Duodenal mucosa (tissue), 2 donors: Measurements from ENCODE around the gene EIF2B5.

Experiments
- H3K27ac ChIP-seq: one replicate; pipeline ENCODE4 v1.7.0; 2013; ENCODE audit warnings: low read depth, low read length
- H3K27me3 ChIP-seq, 2 donors: one replicate each; pipeline ENCODE4 v1.7.0; 2013; ENCODE audit warnings: low read length in 2 of 2, control low read depth in 1 of 2; ENCODE audit not compliant: insufficient read depth in 2 of 2, control insufficient read depth in 1 of 2
- H3K36me3 ChIP-seq, 2 donors: one replicate each; pipeline ENCODE4 v1.7.0; 2013; ENCODE audit warnings: low read length in 2 of 2, control low read depth in 1 of 2; ENCODE audit not compliant: insufficient read depth in 2 of 2, control insufficient read depth in 1 of 2
- H3K4me1 ChIP-seq, 2 donors: one replicate each; pipeline ENCODE4 v1.7.0; 2013; ENCODE audit warnings: low read length in 2 of 2, control low read depth in 1 of 2; ENCODE audit not compliant: insufficient read depth in 2 of 2, control insufficient read depth in 1 of 2
- H3K4me3 ChIP-seq, 2 donors: one replicate each; pipeline ENCODE4 v1.7.0; 2013; ENCODE audit warnings: low read length in 2 of 2, low read depth in 1 of 2
- H3K9ac ChIP-seq, 2 donors: one replicate each; pipeline ENCODE4 v1.7.0; 2013; ENCODE audit warnings: low read length in 2 of 2, low read depth in 1 of 2
- H3K9me3 ChIP-seq, 2 donors: one replicate each; pipeline ENCODE4 v1.7.0; 2013; ENCODE audit warnings: low read length in 2 of 2, control low read depth in 1 of 2; ENCODE audit not compliant: control insufficient read depth in 1 of 2

EIF2B5 gene

GRCh38 chr3:184177331-184177731 is 42.2 kb downstream of the EIF2B5 start:
- peaks cover 53% of the 10 kb centered on the region in 2 donors for H3K36me3 ChIP-seq
- peaks cover 40 to 43% of the 10 kb centered on the region in 2 donors for H3K4me1 ChIP-seq
- no peaks in the 10 kb centered on the region for H3K9me3 ChIP-seq
- peak overlapping the region; percentile 84 to 96 for H3K4me3 ChIP-seq
- H3K27ac ChIP-seq, result no peak overlapping the region
- no peak overlapping the region for H3K9ac ChIP-seq
- no peaks in the 10 kb centered on the region for H3K27me3 ChIP-seq

GRCh38 chr3:184177767-184178306 is 42.7 kb downstream of the EIF2B5 start:
- H3K4me3 ChIP-seq, result peak overlapping the region in 1 of 2 donors; percentile 96
- no peak overlapping the region for H3K27ac ChIP-seq
- peaks cover 58% of the 10 kb centered on the region in 2 donors for H3K36me3 ChIP-seq
- peaks cover 40 to 43% of the 10 kb centered on the region in 2 donors for H3K4me1 ChIP-seq
- H3K27me3 ChIP-seq, result no peaks in the 10 kb centered on the region
- peak overlapping the region in 1 of 2 donors; percentile 10 for H3K9ac ChIP-seq
- H3K9me3 ChIP-seq, result no peaks in the 10 kb centered on the region

GRCh38 chr3:184178521-184179138 is 43.5 kb downstream of the EIF2B5 start:
- Histone ChIP-seq H3K4me1 (peaks cover 40 to 43% of the 10 kb centered on the region in 2 donors), H3K27ac (no peak overlapping the region), H3K9ac (peak overlapping the region in 1 of 2 donors; percentile 10)

GRCh38 chr3:184180165-184180564 is 45.0 kb downstream of the EIF2B5 start:
- Histone ChIP-seq H3K27me3 (no peaks in the 10 kb centered on the region), H3K9me3 (no peaks in the 10 kb centered on the region), H3K36me3 (peaks cover 64 to 73% of the 10 kb centered on the region in 2 donors), H3K27ac (no peak overlapping the region), H3K4me3 (no peak overlapping the region), H3K4me1 (peaks cover 40 to 42% of the 10 kb centered on the region in 2 donors), H3K9ac (no peak overlapping the region)

More at GRCh38 chr3:184178521-184179138, 43.5 kb downstream of the EIF2B5 start:
- H3K9me3 ChIP-seq, result no peaks in the 10 kb centered on the region
- H3K27me3 ChIP-seq, result no peaks in the 10 kb centered on the region
- peaks cover 64 to 66% of the 10 kb centered on the region in 2 donors for H3K36me3 ChIP-seq
- no peak overlapping the region for H3K4me3 ChIP-seq

- Histone ChIP-seq H3K4me3 (no peak overlapping the region), H3K4me1 (peaks cover 34 to 36% of the 10 kb centered on the region in 2 donors), H3K27me3 (no peaks in the 10 kb centered on the region), H3K27ac (no peak overlapping the region), H3K36me3 (peaks cover 64 to 73% of the 10 kb centered on the region in 2 donors), H3K9me3 (no peaks in the 10 kb centered on the region), H3K9ac (no peak overlapping the region)
Measured at GRCh38 chr3:184181596-184181995, 46.4 kb downstream of the EIF2B5 start.

- no peak overlapping the region for H3K9ac ChIP-seq
- no peak overlapping the region for H3K4me3 ChIP-seq
- H3K9me3 ChIP-seq, result no peaks in the 10 kb centered on the region
- no peak overlapping the region for H3K27ac ChIP-seq
- peaks cover 51 to 68% of the 10 kb centered on the region in 2 donors for H3K36me3 ChIP-seq
- H3K27me3 ChIP-seq, result no peaks in the 10 kb centered on the region
- peaks cover 24 to 27% of the 10 kb centered on the region in 2 donors for H3K4me1 ChIP-seq
Measured at GRCh38 chr3:184183679-184184078, 48.5 kb downstream of the EIF2B5 start.

GRCh38 chr3:184184546-184185230 is 49.5 kb downstream of the EIF2B5 start:
- peak overlapping the region; percentile 63 to 77 for H3K9ac ChIP-seq
- peak overlapping the region in 1 of 2 donors; percentile 69 for H3K4me3 ChIP-seq
- H3K27me3 ChIP-seq, result no peaks in the 10 kb centered on the region
- H3K27ac ChIP-seq, result no peak overlapping the region
- H3K9me3 ChIP-seq, result no peaks in the 10 kb centered on the region
- peaks cover 18 to 21% of the 10 kb centered on the region in 2 donors for H3K4me1 ChIP-seq
- H3K36me3 ChIP-seq, result peaks cover 52 to 68% of the 10 kb centered on the region in 2 donors

GRCh38 chr3:184185461-184186183 is 50.5 kb downstream of the EIF2B5 start:
- Histone ChIP-seq H3K9ac (peak overlapping the region; percentile 96), H3K9me3 (no peaks in the 10 kb centered on the region), H3K4me1 (peaks cover 18 to 21% of the 10 kb centered on the region in 2 donors), H3K4me3 (peak overlapping the region; percentile 98 to 99), H3K36me3 (peaks cover 49 to 68% of the 10 kb centered on the region in 2 donors), H3K27me3 (no peaks in the 10 kb centered on the region), H3K27ac (peak overlapping the region; percentile 67)

GRCh38 chr3:184186184-184186901 is 51.2 kb downstream of the EIF2B5 start, which contains the start of gene ABCF3:
Gene ABCF3 (plus strand): TSS chr3:184186199. CDS start chr3:184186208, 9 bp downstream.
- Histone ChIP-seq H3K27me3 (no peaks in the 10 kb centered on the region), H3K9ac (peak within 1 kb of the TSS; percentile 96), H3K4me1 (peaks cover 18 to 21% of the 10 kb centered on the region in 2 donors), H3K27ac (peak within 1 kb of the TSS; percentile 67), H3K4me3 (peak within 1 kb of the TSS; percentile 98 to 99), H3K36me3 (peaks cover 49 to 68% of the 10 kb centered on the region in 2 donors), H3K9me3 (no peaks in the 10 kb centered on the region)
